ENCODE results near the gene CIROP.

DNA sequence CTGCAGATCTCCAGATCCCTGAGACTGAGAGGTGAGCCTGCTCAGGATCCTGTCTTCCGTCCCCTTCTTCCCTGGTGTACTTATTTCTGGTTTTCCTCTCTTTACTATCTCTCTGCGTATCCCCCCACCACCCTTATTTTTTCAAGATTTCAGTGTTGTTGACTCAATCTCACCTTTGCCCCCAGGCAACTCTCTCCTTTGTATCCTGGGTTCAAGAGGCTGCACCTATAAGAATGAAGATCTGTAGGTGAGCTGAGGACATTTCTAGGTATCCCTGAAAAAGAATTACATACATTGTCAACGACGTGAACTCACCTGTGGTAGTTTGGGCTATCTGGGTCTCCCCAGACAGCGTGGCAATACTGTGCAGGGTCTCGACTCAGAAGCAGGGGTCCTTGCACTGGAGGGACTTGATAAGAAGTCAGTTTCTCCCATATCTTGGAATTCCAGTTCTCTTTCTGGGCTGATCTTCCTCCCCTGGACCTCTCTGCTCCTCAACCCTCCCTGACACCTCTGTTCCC, 659 bp downstream of the CIROP start:
- TF ChIP-seq, protein P1, sequence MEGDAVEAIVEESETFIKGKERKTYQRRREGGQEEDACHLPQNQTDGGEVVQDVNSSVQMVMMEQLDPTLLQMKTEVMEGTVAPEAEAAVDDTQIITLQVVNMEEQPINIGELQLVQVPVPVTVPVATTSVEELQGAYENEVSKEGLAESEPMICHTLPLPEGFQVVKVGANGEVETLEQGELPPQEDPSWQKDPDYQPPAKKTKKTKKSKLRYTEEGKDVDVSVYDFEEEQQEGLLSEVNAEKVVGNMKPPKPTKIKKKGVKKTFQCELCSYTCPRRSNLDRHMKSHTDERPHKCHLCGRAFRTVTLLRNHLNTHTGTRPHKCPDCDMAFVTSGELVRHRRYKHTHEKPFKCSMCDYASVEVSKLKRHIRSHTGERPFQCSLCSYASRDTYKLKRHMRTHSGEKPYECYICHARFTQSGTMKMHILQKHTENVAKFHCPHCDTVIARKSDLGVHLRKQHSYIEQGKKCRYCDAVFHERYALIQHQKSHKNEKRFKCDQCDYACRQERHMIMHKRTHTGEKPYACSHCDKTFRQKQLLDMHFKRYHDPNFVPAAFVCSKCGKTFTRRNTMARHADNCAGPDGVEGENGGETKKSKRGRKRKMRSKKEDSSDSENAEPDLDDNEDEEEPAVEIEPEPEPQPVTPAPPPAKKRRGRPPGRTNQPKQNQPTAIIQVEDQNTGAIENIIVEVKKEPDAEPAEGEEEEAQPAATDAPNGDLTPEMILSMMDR (IDR thresholded peaks at IDR 0.05; ENCODE audit: low read depth, low read length, poor library complexity, severe bottlenecking): no peak
- no peak for TF ChIP-seq EZH2phosphoT487 (IDR thresholded peaks at IDR 0.05; ENCODE audit: borderline replicate concordance, low read length)
